HepG2 (cell line): ENCODE results near the gene BBIP1. TPM values are rescaled to one million over a fixed set of nuclear protein-coding genes. Genes with fewer than 3 reads are reported as not detected.

Experiments
- ATF7-NPFF ChIP-seq: sonication (generic); formaldehyde crosslinking; IDR thresholded peaks from 2 replicates; pipeline ENCODE4 v1.8.1; 2023; ENCODE audit warnings: mild to moderate bottlenecking, low read depth, missing genetic modification reagents, moderate library complexity
- HIVEP1 ChIP-seq: sonication (generic); formaldehyde crosslinking; IDR thresholded peaks from 2 replicates; pipeline ENCODE4 v1.4.0; 2020; ENCODE audit warnings: mild to moderate bottlenecking, missing genetic modification reagents
- PTBP1 ChIP-seq: fragments of 200-400 bp; formaldehyde crosslinking; IDR thresholded peaks from 2 replicates; pipeline ENCODE4 v1.6.1; 2018; ENCODE audit warnings: low read length, low read depth; ENCODE audit not compliant: poor library complexity, severe bottlenecking
- STAG1 ChIP-seq: sonication (generic); formaldehyde crosslinking; IDR thresholded peaks from 2 replicates; pipeline ENCODE4 v1.4.0; 2020; ENCODE audit warnings: missing genetic modification reagents
- SYNCRIP ChIP-seq: fragments of 200-400 bp; formaldehyde crosslinking; IDR thresholded peaks from 2 replicates; pipeline ENCODE4 v1.6.1; 2018; ENCODE audit warnings: mild to moderate bottlenecking, low read depth, low read length; ENCODE audit not compliant: insufficient read depth
- XBP1 ChIP-seq: sonication (generic); formaldehyde crosslinking; IDR thresholded peaks from 2 replicates; pipeline ENCODE4 v1.5.0; 2020; ENCODE audit warnings: missing genetic modification reagents
- ZBTB21 ChIP-seq: sonication (generic); formaldehyde crosslinking; IDR thresholded peaks from 2 replicates; pipeline ENCODE4 v1.4.0; 2020; ENCODE audit warnings: missing genetic modification reagents
- ZBTB44 ChIP-seq: sonication (generic); formaldehyde crosslinking; IDR thresholded peaks from 2 replicates; pipeline ENCODE4 v1.4.0; 2020; ENCODE audit warnings: missing genetic modification reagents
- ZFX ChIP-seq: sonication (generic); formaldehyde crosslinking; IDR thresholded peaks from 2 replicates; pipeline ENCODE4 v1.4.0; 2020; ENCODE audit warnings: mild to moderate bottlenecking, low read depth, missing genetic modification reagents, moderate library complexity
- ZNF562 ChIP-seq: sonication (generic); formaldehyde crosslinking; IDR thresholded peaks from 2 replicates; pipeline ENCODE4 v1.8.0; 2022; ENCODE audit warnings: missing genetic modification reagents, borderline replicate concordance
- ZNF607 ChIP-seq: sonication (generic); formaldehyde crosslinking; IDR thresholded peaks from 2 replicates; pipeline ENCODE4 v1.5.1; 2020; ENCODE audit warnings: missing genetic modification reagents, mild to moderate bottlenecking, borderline replicate concordance
- ZNF646 ChIP-seq: sonication (generic); formaldehyde crosslinking; IDR thresholded peaks from 2 replicates; pipeline ENCODE4 v1.9.0; 2021; ENCODE audit warnings: mild to moderate bottlenecking, missing genetic modification reagents
- polyA plus RNA-seq, 8 experiments: library from polyadenylated mRNA; depleted of rRNA in 3 of 8; stranded (reverse) in 7 of 8; unstranded in 1 of 8; fragments of >200 nt; fragmentation: Illumina TruSeq in 4 of 8; extraction: Trizol in 4 of 8; gene quantifications; 2 replicates each; pipeline versions ENCODE4 v1.2.1 to v1.2.3, GENCODE V29; 2011 to 2016; ENCODE audit warnings: low read depth in 4 of 8, missing spikeins in 1 of 8, mixed read lengths in 1 of 8; ENCODE audit not compliant: insufficient read depth in 1 of 8
- total RNA-seq, 5 experiments: library from RNA; depleted of rRNA; stranded (reverse); fragments of >200 nt; fragmentation: Illumina TruSeq; extraction: Trizol; gene quantifications; 2 replicates each; pipeline ENCODE4 v1.2.3, GENCODE V29; 2016; ENCODE audit warnings: low read depth in 1 of 5
- TF ChIP-seq, protein P1 (sequence below): sonication (generic); formaldehyde crosslinking; IDR thresholded peaks from 2 replicates; pipeline ENCODE4 v1.4.0; 2020; ENCODE audit warnings: missing genetic modification reagents, borderline replicate concordance
- TF ChIP-seq, protein P2 (sequence below): sonication (generic); formaldehyde crosslinking; IDR thresholded peaks from 2 replicates; pipeline ENCODE4 v1.8.0; 2022; ENCODE audit warnings: missing genetic modification reagents, mild to moderate bottlenecking, inconsistent platforms, borderline replicate concordance
- TF ChIP-seq, protein P3 (sequence below): sonication (generic); formaldehyde crosslinking; IDR thresholded peaks from 2 replicates; pipeline ENCODE4; 2020; ENCODE audit warnings: missing genetic modification reagents, mild to moderate bottlenecking, borderline replicate concordance

The BBIP1 gene
- total and polyA plus RNA-seq, 2 of the 13 experiments (the other 11 are each of a cell fraction or from before 2014, with no cell fraction given): 18.3 to 24.1 TPM

DNA sequence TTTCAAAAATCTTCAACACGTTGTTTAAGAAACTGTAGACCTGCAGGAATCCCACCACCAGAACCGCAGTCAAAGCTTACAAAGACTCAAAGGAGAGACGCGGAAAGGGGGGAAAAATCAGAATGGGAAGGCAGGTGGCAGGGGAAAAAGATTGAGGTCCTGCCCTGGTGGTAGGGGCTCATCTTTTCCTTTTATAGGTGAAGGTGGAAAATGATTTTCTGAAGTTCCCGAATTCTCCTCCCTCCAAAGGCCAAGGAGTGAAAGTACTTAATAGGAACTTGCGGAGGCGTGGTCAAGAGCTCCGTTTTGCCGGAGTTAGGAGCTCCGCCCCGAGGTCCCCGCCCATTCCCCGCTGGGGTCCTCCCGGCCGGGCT is 724 bp downstream of the BBIP1 start (continued):
- TF ChIP-seq ZBTB44 (CRISPR knock-in tag) (no peak), STAG1 (no peak), ZNF607 (CRISPR knock-in tag) (no peak), ZNF646 (CRISPR knock-in tag) (no peak), ZNF562 (CRISPR knock-in tag) (no peak), ZFX (CRISPR knock-in tag) (no peak), XBP1 (no peak), ZBTB21 (CRISPR knock-in tag) (no peak), ATF7-NPFF (CRISPR knock-in tag) (0 out of 2 replicates have a peak, but pooled peaks have one; percentile 20), PTBP1 (no peak), HIVEP1 (CRISPR knock-in tag) (no peak), SYNCRIP (no peak)
- TF ChIP-seq, protein P1, sequence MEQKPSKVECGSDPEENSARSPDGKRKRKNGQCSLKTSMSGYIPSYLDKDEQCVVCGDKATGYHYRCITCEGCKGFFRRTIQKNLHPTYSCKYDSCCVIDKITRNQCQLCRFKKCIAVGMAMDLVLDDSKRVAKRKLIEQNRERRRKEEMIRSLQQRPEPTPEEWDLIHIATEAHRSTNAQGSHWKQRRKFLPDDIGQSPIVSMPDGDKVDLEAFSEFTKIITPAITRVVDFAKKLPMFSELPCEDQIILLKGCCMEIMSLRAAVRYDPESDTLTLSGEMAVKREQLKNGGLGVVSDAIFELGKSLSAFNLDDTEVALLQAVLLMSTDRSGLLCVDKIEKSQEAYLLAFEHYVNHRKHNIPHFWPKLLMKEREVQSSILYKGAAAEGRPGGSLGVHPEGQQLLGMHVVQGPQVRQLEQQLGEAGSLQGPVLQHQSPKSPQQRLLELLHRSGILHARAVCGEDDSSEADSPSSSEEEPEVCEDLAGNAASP (CRISPR knock-in tag): peak; percentile 27; the same call in 1 of the 2 replicates
- TF ChIP-seq, protein P2, sequence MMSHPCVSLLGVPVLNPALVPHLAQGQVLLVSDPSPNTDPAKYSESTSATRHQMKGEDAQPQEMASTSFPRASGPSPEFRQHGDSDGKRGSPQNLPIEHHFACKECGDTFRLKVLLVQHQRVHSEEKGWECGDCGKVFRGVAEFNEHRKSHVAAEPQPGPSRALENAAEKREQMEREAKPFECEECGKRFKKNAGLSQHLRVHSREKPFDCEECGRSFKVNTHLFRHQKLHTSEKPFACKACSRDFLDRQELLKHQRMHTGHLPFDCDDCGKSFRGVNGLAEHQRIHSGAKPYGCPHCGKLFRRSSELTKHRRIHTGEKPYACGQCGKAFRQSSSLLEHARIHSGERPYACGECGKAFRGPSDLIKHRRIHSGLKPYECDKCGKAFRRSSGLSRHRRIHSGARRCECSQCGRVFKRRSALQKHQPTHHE (CRISPR knock-in tag): no peak
- TF ChIP-seq, protein P3, sequence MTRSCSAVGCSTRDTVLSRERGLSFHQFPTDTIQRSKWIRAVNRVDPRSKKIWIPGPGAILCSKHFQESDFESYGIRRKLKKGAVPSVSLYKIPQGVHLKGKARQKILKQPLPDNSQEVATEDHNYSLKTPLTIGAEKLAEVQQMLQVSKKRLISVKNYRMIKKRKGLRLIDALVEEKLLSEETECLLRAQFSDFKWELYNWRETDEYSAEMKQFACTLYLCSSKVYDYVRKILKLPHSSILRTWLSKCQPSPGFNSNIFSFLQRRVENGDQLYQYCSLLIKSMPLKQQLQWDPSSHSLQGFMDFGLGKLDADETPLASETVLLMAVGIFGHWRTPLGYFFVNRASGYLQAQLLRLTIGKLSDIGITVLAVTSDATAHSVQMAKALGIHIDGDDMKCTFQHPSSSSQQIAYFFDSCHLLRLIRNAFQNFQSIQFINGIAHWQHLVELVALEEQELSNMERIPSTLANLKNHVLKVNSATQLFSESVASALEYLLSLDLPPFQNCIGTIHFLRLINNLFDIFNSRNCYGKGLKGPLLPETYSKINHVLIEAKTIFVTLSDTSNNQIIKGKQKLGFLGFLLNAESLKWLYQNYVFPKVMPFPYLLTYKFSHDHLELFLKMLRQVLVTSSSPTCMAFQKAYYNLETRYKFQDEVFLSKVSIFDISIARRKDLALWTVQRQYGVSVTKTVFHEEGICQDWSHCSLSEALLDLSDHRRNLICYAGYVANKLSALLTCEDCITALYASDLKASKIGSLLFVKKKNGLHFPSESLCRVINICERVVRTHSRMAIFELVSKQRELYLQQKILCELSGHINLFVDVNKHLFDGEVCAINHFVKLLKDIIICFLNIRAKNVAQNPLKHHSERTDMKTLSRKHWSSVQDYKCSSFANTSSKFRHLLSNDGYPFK (CRISPR knock-in tag): no peak
